Inflammatory macrophage (primary cell): ENCODE measurements around the gene MPRIP.
A peak's percentile ranks its signal among the peaks of the same experiment; 100 is the strongest.
"Not testable (repeated sequence)": the region's sequence is repeated elsewhere in the genome, so short reads cannot be mapped to it uniquely, and the experiment has no call there.

Source experiments
- DNase-seq, 2 donors: peaks; one replicate each; pipeline ENCODE4 v3.0.0-alpha.2; 2020 to 2022

Gene MPRIP

DNA sequence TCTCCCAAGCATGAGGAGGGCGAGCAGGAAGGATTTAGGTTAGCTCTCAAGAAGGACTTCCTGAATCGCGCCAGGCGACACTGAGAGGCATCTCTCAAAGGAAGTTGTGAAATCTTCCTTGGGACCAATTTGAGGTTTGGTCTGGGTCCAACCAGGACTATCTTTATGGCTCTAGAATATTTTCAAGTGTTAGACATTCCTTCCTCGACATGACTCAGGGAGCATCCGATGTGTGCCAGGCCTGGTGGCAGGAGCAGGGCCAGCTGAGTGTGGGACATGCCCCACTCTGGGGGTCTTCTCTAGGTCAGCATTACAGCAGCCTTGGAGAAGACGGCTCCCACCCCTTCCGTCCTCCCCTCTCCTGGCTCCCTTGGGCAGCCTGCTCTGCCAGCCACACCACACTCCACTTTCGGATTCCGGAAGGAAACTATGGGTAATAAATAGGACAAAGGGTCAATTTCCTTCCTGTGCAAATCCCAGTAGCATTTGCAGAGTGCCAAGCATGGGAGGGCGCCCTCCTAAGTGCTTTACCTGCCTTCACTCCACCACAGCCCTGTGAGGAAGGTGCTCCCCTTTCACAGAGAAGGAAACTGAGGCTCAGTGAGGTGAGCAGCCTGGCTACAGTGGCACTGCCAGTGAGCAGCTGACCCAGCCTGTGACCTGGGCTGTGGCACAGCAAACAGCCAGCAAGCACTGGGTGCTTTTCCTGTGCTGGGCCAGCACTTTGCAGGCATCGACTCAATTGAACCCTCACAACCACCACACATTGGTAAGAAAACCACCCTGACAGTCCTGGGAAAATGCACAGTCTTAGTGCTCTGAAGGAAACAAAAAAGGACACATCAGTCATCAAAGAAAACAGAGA is 31.0 kb upstream of the MPRIP start:
- DNase-seq = peak; percentile 35 to 62

DNA sequence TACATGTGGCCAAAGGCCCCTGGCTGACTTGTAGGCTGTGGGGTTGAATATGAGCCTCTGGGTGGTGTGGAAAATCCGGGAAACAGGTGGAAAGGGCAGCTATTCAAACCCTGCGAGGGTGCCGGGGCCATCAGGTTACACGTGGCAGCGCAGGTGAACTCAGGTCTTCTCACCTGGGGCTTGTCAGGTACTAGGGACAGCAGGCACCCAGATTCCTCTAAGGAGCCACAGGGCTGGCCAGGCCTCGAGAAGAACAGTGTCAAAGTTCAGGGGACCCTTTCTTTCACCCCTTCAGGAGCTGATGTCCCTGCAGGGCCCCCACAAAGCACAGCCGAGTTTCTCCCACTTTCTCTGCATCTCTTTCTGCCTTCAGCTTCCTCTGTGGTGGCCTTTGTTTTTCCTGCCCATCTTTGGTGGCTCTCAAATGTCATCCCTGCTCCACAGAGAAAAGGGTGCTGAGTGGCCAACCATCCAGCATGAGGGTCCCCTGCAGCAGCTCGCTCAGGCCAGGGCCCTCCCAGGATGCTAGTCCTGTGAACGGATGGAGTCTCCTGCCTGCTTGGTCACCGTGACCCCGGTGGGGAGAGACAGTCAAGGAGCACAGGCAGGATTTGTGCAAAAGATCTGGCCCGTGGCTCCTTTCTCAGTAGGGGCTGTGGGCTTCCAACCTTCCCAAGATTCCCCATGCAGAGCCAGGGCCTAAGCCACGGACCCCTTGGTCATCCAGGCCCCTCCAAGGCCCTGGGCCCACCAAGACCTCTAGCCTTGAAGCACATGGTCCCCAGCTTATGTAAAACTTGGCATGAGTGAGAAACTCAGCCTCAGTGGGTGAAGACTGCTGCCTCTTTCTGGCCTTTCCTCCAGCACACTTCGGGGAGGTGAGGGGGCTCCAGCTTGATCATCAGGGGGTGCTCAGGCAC is 28.2 kb upstream of the MPRIP start:
- DNase-seq = not testable (repeated sequence)

DNA sequence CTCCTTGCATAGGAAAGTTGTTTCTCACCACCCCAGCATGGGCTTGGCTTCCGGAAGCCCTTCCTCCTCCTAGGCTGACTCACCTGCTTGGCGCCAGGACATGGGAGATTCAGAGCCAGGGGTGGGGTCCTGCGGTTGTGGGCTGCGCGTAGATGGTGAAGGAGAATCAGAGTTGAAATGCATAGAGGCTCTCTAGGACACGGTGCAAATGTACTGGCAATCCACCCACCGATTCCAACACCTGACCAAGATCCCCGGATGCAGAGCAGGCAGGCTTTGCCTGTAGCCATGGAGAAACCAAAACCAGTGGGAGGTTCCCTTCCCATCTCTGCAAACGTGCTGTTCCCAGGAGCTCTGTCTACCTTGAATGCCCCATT is 27.5 kb upstream of the MPRIP start:
- not testable (repeated sequence) for DNase-seq

DNA sequence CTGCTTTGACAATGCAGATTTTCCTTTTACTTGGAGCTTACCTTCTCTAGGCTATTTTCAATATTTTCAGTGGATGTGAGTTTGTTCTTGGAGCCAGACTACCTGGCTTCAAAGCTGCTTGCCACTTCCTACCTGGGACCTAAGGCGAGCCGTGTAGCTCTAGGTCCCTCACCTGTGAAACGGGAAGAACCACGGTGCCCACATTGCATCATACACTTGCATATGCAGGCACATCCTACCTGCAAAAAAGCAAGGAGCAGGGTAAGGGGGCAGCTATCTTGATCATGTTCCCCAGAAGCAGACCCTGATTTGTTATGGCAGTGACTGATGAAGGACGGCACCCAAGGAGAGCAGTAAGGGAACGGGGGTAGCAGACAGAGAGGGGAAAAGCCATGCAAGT is 27.0 kb upstream of the MPRIP start:
- no peak for DNase-seq

DNA sequence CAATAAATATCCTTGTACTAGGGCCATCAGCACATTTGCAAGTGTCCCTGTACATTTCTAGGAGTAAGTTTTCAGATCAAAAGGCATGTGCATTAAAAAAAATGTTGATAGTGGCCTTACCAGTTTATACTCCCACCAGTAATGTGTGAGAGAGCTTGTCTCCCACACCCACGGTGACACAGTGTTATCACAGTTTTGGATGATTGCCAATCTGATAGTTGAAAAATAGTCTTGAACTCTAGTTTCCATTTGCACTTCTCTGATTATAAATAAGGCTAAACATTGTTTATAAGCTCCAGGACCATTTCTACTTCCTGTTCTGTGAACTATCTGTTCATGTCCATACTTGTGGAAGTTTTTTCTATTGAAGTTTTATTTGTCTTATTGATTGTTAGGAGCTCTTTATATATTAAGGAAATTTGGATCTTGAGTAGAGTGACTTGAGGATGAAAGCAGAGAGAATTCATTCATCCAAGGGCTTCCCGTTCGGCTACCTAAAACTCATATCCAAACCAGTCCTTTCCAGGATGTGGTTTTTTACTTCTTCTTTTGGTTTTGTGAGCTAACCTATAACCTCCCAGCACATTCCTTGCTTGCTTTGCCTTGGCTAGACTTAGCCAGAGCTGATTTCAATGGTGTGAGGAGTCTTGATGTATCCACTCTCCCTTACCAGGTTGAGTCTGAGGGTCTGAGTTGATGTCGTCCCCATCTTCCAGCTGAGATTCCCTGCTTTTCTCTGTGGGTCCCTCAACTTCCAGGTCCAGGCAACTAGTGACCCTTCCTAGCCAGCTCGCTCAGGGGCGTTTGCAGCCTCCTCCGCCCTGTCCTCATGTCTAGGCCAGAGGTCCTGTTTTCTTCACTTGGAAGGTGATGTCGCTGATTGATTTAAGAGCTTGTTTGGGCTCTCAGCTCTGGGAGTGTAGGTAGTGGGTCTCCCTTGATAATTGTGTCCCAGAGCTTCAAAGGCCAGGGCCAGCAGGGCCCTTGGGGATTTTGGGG is 25.8 kb upstream of the MPRIP start:
- peak; percentile 38 to 63 for DNase-seq

DNA sequence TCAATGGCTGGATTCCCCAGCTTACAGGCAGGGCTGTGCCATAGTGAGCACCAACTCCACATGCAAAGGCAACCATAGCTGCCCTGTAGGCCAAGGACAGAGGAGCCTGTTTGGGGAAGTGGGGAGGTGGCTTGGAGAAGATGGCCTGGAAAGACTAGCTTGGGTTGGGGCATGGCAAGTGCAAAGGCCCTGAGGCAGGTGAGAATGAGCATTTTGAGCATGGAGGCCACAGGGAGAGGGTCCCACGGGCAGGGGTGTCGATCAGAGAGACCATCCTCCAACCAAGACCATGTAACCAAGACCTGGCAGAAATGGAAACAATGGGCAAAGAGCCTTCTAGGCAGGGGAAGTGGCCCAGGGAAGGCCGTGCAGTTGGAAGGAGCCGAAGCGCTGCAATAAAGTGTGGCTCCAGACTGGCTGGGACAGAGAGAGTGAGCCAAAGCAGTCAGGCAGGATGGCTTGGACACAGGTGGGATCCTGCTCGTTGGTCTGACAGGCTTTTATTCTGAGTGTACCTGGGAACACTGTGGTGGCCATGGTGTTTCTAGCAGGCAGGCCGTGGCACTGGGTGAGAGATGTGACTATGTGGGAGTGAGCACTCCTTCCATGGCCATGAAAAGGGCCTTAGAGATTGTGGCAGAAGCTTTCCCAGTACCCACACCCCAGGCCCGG is 24.8 kb upstream of the MPRIP start:
- no peak for DNase-seq

DNA sequence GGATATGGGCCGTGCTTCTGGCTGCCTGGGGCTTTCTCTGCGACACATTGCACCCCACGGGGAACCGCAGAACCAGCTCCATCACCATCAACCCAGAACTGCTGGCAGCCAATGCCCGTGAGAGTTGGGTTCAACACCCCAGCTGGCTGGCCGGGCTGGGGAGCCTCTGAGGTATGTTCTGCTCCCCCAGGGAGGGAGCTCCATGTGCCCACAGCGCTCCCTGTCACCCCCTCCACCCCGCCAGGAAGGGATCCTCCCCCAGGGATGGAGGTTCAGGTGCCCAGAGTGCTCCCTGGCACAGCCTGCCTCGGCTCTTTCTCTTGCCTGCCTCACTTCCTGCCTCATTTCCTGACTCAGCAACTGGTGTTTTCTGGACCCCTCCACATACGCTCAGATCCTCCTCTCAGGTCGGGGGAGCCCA is 24.2 kb upstream of the MPRIP start:
- no peak for DNase-seq

DNA sequence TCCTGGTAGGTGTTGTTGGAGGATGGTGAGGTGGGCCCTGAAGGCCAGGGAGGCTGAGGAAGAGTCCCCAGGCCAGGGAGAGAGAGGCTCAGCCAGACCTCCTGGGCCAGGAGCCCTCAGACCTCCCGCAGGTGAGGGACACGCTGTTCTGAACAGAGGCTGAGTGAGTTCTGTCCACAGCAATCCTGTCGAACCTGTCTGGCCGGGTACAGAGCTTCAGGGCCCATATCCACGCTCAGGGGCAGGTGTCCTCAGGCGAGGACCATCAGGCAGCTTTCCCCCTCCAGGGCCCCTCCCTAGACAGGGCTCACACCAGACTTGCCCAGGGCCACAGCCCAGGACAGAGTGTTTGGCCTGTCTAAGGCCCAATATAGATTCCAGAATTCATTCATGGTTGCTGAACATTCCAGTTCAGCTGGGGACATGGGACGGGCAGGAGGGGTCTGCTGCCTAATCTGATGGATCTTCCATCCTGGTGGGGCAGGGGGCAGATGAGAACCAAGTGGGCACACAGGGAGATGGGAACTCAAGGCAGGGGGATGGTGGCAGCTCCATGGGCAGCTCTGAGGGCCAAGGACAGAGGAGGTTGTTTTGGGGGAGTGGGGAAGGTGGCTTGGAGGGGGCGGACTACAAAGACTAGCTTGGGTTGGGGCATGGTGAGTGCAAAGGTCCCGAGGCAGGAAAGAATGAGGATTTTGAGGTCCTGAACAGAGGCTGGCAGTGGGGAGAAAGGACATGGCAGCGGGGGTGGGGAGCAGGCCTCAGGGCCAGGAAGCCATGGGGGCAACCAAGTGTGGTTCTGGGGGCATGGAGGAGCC is 23.4 kb upstream of the MPRIP start:
- DNase-seq = no peak

DNA sequence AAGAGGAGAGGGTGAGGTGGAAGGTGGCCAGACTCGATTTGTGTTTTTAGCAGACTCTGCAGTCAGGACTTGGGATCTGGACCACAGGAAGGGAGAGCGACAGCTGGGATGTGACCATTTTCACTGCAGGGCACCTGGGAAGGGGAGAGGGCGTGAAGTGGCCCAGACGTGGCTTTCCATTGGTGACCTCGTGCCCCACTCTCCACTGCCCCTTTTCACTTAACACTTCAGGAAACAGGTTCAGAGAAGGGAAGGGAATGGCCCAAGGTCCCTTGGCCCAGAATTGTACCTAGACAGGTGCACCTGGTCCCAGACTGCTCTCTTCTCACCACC is 22.9 kb upstream of the MPRIP start:
- DNase-seq = no peak

DNA sequence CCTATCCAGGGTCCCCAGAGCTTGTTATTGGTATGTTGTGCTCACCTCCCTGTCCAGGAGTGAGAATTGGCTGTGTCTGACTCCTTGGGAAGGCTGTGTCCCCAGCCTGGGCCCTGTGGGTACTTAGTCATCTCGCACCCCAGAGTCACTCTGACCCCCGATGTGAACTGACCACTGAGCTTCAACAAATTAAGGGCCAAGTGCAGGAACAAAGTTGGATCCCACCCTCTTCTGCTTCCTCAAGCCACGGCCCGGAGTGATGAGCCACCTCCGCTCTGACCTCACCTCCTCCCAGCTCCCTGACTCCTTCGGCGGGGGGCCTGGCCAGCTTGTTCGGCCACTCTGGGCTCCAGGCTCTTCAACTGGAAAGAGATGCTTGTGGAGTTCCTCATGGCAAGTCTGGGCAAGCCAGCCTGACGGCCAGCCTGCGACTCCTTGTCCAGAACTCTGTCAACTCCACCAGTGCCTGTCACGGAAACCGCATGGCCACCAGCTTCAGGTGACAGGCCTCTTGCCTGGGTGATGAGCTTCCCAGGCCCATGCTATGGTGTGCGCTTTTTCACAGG is 22.3 kb upstream of the MPRIP start:
- DNase-seq = no peak

DNA sequence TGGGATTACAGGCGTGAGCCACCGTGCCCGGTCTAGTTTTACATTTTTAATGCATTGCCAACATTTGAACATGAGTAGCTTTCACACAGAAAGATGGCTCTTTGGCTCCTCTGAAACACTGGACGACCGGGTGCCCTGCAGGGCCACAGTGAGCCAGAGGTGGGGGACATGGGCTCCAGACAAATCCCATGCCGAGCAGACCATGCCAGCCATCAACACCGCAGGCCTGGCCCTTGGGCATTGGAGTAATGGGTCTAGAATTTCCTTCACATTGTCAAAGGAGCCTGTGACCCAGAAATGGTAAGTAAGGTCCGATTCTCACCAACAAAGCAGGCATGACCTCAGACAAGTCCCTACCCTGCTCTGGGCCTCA is 21.4 kb upstream of the MPRIP start:
- no peak for DNase-seq

DNA sequence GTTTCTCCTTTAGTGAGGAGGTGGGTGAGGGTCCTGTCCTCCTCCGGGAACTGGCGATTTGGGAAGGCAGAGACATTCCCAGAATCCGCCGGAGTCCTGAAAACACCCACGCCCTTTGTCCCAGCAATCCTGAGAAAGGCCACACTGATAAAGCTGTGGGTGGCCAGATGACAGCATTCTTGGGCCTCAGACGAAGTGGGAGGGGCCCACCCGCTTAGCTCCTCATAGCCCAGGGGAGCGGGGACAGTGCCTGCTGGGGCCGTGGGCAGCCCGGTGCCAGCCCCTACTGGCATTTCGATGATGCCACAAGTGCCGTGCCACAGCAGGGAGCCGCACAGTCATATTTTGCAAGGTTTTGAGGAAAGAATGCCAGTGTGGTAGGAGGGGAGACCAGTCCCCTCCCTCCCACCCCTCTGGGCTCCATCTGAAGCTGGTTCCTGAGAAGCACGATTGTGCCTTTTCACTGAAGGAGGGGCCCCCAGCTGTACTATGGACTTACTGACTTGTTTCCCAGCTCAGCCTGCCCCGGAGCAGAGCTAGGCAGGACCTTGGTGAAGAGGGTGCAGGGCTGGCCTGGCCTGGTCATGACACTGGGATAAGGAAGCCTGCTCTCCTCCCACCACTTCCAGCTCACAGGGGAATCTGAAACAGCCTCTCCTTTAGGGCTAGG is 20.9 kb upstream of the MPRIP start:
- peak in 1 of 2 donors; percentile 49 for DNase-seq

DNA sequence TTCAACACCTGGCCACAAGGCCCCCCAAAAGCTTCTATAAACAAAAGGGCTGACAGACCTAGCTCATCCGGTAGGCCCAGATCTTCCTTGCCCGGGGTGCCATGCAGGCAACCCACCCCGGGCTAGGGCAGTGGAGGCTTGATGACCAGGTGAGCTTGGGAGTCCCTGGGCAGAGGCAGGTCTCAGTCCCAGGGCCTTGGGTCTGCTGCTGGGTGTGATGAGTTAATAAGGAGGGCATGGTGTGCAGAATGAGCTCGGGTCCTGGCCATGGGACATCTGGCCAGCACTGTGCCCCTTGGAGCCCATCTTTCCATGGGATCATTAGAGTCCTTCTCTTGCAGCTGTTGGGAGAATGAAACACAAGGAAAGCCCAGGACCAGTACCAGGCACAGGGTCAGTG is 20.2 kb upstream of the MPRIP start:
- no peak for DNase-seq

DNA sequence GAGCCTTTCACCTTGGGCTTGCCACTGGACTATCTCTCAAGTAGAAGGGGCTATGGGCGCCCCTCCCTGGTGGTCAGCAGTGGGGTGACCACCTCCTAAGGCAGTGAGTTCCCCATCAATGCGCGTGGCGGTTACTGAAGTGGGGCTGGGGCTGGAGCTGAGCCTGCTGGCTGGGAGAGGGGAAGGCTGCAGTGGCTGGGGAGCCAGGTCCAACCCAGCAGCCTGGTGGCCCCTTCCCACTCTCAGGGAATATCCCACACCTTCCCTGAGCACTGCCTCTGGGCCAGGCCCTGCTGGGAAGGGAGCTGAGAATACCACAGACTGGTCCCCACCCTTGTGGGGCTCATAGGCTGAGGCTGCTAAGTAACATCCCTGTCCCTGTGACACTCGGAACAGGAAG is 19.8 kb upstream of the MPRIP start:
- DNase-seq = no peak

DNA sequence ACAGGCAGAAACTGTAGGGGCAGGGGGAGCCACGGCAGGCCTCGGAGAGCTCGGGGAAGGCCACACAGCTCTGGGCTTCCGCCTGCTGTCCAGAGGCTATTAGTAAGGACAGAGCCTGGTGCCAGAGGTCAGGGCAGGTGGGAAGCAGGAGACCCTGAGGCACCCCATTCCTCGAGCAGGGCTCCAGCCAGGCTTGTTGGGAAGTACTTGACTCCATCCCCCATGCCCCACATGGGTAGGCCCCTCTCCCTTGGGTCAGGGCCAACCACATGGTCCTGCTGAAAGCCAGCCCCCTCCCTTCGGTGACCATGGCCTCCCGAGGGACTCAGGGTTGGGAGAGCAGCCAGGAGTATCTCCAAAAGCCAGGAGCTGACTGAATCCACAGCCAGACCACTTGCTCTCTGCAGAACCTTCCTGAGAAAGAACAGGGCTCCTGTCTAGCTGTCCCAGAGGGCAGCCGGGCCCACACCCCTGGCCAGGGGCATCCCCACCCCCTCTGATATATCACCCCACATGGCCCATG is 17.4 kb upstream of the MPRIP start:
- DNase-seq = no peak

DNA sequence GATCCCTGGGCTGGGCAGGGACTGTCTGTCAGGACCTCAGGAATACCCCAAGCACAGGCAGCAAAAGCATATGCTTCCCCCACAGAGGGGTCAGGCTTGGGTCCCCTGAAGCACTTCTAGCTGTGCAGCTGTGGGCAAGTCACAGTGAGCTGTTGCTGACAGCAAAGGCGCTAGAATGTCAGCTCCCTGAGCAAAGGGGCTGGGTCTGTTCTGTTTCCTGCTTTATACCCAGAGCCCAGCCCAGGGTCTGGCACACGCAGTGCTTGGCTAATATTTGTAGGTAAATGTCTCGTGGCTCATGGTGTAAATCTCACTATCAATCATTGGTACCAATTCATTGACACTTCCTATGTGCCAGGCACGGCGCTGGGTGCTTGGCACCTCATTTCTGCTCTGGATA is 16.6 kb upstream of the MPRIP start:
- no peak for DNase-seq

DNA sequence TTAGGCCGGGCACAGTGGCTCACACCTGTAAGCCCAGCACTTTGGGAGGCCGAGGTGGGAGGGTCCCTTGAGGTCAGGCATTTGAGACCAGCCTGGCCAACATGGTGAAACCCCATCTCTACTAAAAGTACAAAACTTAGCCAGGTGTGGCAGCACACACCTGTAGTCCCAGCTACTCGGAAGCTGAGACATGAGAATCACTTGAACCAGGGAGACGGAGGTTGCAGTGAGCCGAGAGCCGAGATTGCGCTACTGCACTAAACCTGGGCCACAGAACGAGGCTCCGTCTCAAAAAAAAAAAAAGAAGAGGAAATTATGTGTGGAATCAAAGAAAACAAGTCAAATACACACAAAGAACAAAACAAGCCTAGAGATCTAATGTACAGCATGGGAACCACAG is 16.1 kb upstream of the MPRIP start:
- DNase-seq = no peak

DNA sequence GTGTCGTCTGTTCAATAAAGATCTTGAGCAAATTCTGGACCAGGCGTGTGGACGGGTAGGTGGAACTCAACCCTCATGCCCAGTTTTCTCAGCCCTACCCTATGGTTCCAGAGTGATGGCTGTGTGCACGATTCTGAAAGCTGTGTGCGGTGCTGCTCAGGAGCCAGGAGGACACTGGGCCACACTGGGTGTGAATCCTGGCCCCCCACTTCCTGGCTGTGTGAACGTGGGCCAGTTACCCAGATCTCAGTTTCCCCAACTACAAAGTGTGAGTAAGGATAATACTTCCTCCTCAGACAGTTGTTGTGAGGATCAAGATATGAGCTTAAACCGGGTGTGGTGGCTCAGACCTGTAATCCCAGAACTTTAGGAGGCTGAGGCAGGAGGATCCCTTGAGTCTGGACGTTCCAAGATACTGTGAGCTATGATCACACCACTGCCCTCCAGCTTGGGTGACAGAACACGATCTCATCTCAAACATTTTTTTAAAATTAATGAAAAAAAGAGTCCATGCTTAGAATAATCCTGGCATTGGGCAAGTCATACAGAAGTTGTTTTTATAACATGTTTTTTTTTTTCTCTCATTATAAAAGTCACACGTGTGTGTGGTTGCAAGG is 14.7 kb upstream of the MPRIP start:
- no peak for DNase-seq

DNA sequence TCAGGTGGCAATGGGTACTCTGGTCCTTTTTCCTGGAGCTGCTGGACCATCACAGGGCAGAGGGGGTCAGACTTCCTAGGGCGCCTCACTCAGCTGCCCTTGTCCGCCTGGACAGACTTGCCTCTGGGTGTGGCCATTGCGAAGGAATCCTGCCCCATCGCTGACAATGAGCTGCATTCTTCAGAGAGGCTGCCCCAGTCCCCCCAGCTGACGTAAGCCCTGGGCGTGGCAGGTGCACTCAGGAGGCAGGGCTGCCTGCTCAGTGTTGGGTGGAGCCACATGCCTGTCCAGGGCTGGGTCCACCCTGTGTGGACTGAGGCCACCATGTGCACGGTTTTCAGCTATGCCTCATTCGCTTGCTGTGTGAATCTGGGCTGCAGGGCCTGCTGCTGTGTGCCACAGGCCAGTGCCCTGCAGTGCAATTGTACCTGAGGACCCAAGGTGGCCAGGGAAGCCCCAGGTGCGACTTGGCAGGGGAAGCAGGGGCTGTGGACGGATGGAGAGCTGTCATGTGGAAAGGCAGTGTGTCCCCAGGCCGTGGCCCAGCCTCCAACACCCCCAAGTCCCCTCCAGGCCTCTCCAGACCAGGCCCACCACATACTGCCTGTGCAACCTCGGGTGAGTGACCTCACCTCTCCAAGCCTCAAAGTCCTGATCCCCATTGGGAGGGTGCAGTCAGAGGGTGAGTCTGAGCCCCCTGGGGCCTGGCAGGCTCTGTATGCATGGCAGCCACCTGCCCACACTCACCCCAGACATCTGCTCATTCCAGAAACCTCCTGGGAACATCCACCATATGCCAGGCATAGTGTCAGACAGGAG is 14.0 kb upstream of the MPRIP start:
- DNase-seq = no peak
